GM12878 (cell line): ENCODE data around the gene RHEBL1. TPM values are rescaled to one million over a fixed set of nuclear protein-coding genes. Genes with fewer than 3 reads are reported as not detected.

Experiments used
- ATAC-seq: fragments of 200-7000 bp; cut with Tn5 transposase; 3 replicates; pipeline ENCODE4 v1.9.1; 2020; ENCODE audit warnings: mild to moderate bottlenecking, moderate library complexity
- BruUV-seq: library from RNA; stranded (reverse); fragments of 400-500 nt; replicated peaks from 2 replicates; lab custom pipeline; 2021; lab: Mats Ljungman, UMichigan
- CTCF ChIA-PET: fragments of 300-600 bp; sonication (Branson Sonifier 250); formaldehyde crosslinking; extraction: SDS; loops from one replicate; lab custom pipeline; 2021; ENCODE audit warnings: inconsistent platforms; lab: Yijun Ruan, JAX
- POLR2A ChIA-PET: fragments of 350-600 bp; formaldehyde crosslinking; extraction: SDS; loops from one replicate; lab custom pipeline; 2021; ENCODE audit warnings: inconsistent platforms; lab: Charles Lee
- RAD21 ChIA-PET: fragments of 300-600 bp; sonication (Branson Sonifier 250); formaldehyde crosslinking; loops from one replicate; lab custom pipeline; 2023; ENCODE audit warnings: antibody characterized with exemption; ENCODE audit not compliant: unreplicated experiment; lab: Charles Lee
- SMC1A ChIA-PET: fragments of 300-600 bp; sonication (Branson Sonifier 250); formaldehyde crosslinking; loops from one replicate; lab custom pipeline; 2023; ENCODE audit not compliant: unreplicated experiment, uncharacterized antibody; lab: Charles Lee
- DNase-seq: peaks from one replicate; pipeline ENCODE4 v3.0.0-alpha.2; 2011; ENCODE audit warnings: low read depth, low spot score
- FAIRE-seq: peaks from 3 replicates; lab custom pipeline; 2011; peaks lifted over from hg19 to GRCh38; lab: Jason Lieb, UNC
- H2AFZ ChIP-seq: 2 replicates; pipeline ENCODE4 v1.6.0; 2011; ENCODE audit warnings: low read depth, low read length, control low read depth; ENCODE audit not compliant: control insufficient read depth
- H3K27ac ChIP-seq: 2 replicates; pipeline ENCODE4 v1.5.1; 2011; ENCODE audit warnings: control low read depth; ENCODE audit not compliant: control insufficient read depth, insufficient read depth
- H3K27me3 ChIP-seq, 2 experiments: replicated peaks in 1 of 2; 2 replicates each; pipeline versions ENCODE4 v1.6.0 to v1.6.1; 2011; ENCODE audit warnings: low read length in 1 of 2; ENCODE audit not compliant: control insufficient read depth in 2 of 2, insufficient read depth in 2 of 2
- H3K36me3 ChIP-seq, 2 experiments: 2 replicates each; pipeline ENCODE4 v1.5.1; 2011; ENCODE audit warnings: low read length in 1 of 2; ENCODE audit not compliant: control insufficient read depth in 2 of 2, insufficient read depth in 2 of 2
- H3K4me1 ChIP-seq: 2 replicates; pipeline ENCODE4 v1.6.1; 2011; ENCODE audit warnings: mild to moderate bottlenecking, low read length, moderate library complexity, mixed read lengths; ENCODE audit not compliant: control insufficient read depth, insufficient read depth
- H3K4me2 ChIP-seq: 2 replicates; pipeline ENCODE4 v1.6.0; 2011; ENCODE audit warnings: control low read depth; ENCODE audit not compliant: control insufficient read depth, insufficient read depth
- H3K4me3 ChIP-seq: fragments of 200-600 bp; sonication (generic); 2 replicates; pipeline ENCODE4 v1.5.1; 2016
- H3K79me2 ChIP-seq: 2 replicates; pipeline ENCODE4 v1.6.0; 2011; ENCODE audit warnings: low read length; ENCODE audit not compliant: control insufficient read depth, insufficient read depth
- H3K9ac ChIP-seq: 2 replicates; pipeline ENCODE4 v1.8.0; 2011; ENCODE audit warnings: low read length, control low read depth, mixed read lengths; ENCODE audit not compliant: control insufficient read depth, insufficient read depth
- H3K9me3 ChIP-seq: replicated peaks from 3 replicates; pipeline ENCODE4 v1.5.1; 2011; ENCODE audit warnings: mild to moderate bottlenecking, low read length; ENCODE audit not compliant: control insufficient read depth, insufficient read depth
- H4K20me1 ChIP-seq: 2 replicates; pipeline ENCODE4 v1.6.0; 2011; ENCODE audit not compliant: control insufficient read depth, insufficient read depth
- GABPA ChIP-seq: IDR thresholded peaks from 2 replicates; pipeline ENCODE4 v1.6.1; 2014; ENCODE audit warnings: antibody characterized with exemption, low read depth, mild to moderate bottlenecking, inconsistent platforms
- JUND ChIP-seq: IDR thresholded peaks from 2 replicates; pipeline ENCODE4 v1.6.1; 2012; ENCODE audit warnings: low read depth, mild to moderate bottlenecking, low read length, improper control_type of control experiment, moderate library complexity
- KDM1A ChIP-seq: fragments of 200-600 bp; sonication (generic); IDR thresholded peaks from 2 replicates; pipeline ENCODE4 v1.6.1; 2016; ENCODE audit warnings: borderline replicate concordance
- MEF2B ChIP-seq: fragments of 450-650 bp; IDR thresholded peaks from 2 replicates; pipeline ENCODE4 v1.6.1; 2018; ENCODE audit warnings: mild to moderate bottlenecking, moderate library complexity; ENCODE audit not compliant: partially characterized antibody, poor library complexity, severe bottlenecking
- RBBP5 ChIP-seq: fragments of 200-600 bp; sonication (generic); conservative IDR thresholded peaks from 2 replicates; pipeline ENCODE4 v1.6.1; 2016
- SIX5 ChIP-seq: IDR thresholded peaks from 2 replicates; pipeline ENCODE4 v1.6.1; 2011; ENCODE audit warnings: mild to moderate bottlenecking, low read depth, low read length, moderate library complexity; ENCODE audit not compliant: severe bottlenecking
- SRF ChIP-seq, 2 experiments: IDR thresholded peaks; 2 replicates each; pipeline ENCODE4 v1.6.1; 2011; ENCODE audit warnings: low read depth in 2 of 2, low read length in 2 of 2, mild to moderate bottlenecking in 1 of 2, moderate library complexity in 1 of 2
- SUZ12 ChIP-seq: fragments of 200-600 bp; sonication (generic); IDR thresholded peaks from one replicate; pipeline ENCODE4 v1.6.1; 2018; ENCODE audit warnings: antibody characterized with exemption, mild to moderate bottlenecking; ENCODE audit not compliant: unreplicated experiment
- ZBED1 ChIP-seq: IDR thresholded peaks from 2 replicates; pipeline ENCODE4 v1.6.1; 2016; ENCODE audit warnings: borderline replicate concordance
- WGBS: methylation state at CpG from one replicate; pipeline ENCODE4 v1.1.6; 2016; ENCODE audit warnings: low lambda C conversion rate; ENCODE audit not compliant: insufficient replicate concordance, insufficient coverage; ENCODE audit errors: missing lambda C conversion rate; 5-methylcytosine and 5-hydroxymethylcytosine counted together
- in situ Hi-C: fragments of 300-500 bp; cut with MboI; formaldehyde crosslinking; loops from 9 replicates; pipeline ENCODE4 v1.14.3; 2018; ENCODE audit warnings: mixed read lengths
- intact Hi-C: fragments of 100-400 bp; cut with micrococcal nuclease; formaldehyde crosslinking; loops from one replicate; pipeline ENCODE4 v1.14.2; 2022; ENCODE audit not compliant: unreplicated experiment
- polyA plus RNA-seq, 11 experiments: library from polyadenylated mRNA; depleted of rRNA in 4 of 11; unstranded in 6 of 11; stranded (reverse) in 5 of 11; fragments of >200 nt; fragmentation: Nextera tagmentation in 4 of 11; fragmentation: Illumina TruSeq in 1 of 11; extraction: Ambion mirVana in 4 of 11; extraction: Trizol in 1 of 11; gene quantifications; 1 replicate in 1 of 11; 2 replicates in 10 of 11; pipeline versions ENCODE4 v1.2.1 to v1.2.3, GENCODE V29; 2011 to 2016; ENCODE audit warnings: inconsistent platforms in 2 of 11, missing spikeins in 2 of 11, low read depth in 1 of 11
- total RNA-seq, 4 experiments: library from RNA; depleted of rRNA in 3 of 4; stranded (reverse); fragments of >200 nt in 3 of 4; fragmentation: Illumina TruSeq in 1 of 4; extraction: Trizol in 1 of 4; gene quantifications; 2 replicates each; pipeline versions ENCODE4 v1.2.1 to v1.2.3, GENCODE V29; 2013 to 2021
- TF ChIP-seq, protein P1 (sequence below): fragments of 450-650 bp; IDR thresholded peaks from 2 replicates; pipeline ENCODE4 v1.6.1; 2017; ENCODE audit warnings: mild to moderate bottlenecking, moderate library complexity
- TF ChIP-seq, protein P2 (sequence below): fragments of 450-650 bp; IDR thresholded peaks from 2 replicates; pipeline ENCODE4 v1.6.1; 2016; ENCODE audit warnings: mild to moderate bottlenecking
- TF ChIP-seq, protein P3 (sequence below): IDR thresholded peaks from 2 replicates; pipeline ENCODE4 v1.6.1; 2012; ENCODE audit warnings: low read depth, low read length, improper control_type of control experiment
- TF ChIP-seq, protein P4 (sequence below), 3 experiments: IDR thresholded peaks in 2 of 3; conservative IDR thresholded peaks in 1 of 3; 2 replicates each; pipeline ENCODE4 v1.5.1; 2011; ENCODE audit warnings: low read depth in 3 of 3, low read length in 3 of 3, mild to moderate bottlenecking in 3 of 3, control low read depth in 2 of 3, moderate library complexity in 2 of 3, inconsistent platforms in 1 of 3, mixed read lengths in 1 of 3; ENCODE audit not compliant: control insufficient read depth in 2 of 3, insufficient read depth in 1 of 3; ENCODE audit errors: extremely low read depth in 1 of 3

The RHEBL1 gene
- total and polyA plus RNA-seq, 10 of the 15 experiments (the other 5 are each of a cell fraction or from before 2014, with no cell fraction given): 5.9 to 18.7 (median 12.0) TPM

DNA sequence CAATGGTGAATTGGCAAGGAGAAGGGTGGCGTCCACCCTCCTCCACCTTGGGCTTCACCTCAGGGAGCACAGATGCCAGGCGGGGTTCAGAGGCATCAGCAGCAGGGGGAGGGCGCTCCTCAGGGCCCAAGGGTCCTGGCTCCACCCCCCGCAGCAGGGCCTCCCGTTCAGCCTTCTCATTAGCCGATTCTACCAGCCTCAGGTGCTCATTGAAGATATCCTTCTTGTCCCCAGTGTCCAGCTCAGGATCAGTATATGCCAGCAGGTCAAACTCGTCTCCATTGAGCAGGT lies 31.9 kb downstream of the RHEBL1 start:
- H3K9ac ChIP-seq: no peak overlapping the region
- FAIRE-seq (no peak), DNase-seq (no peak), ATAC-seq (no peak)
- H3K9me3 ChIP-seq: no peaks in the 10 kb centered on the region
- no peak for TF ChIP-seq RBBP5
- TF ChIP-seq SUZ12: no peak
- TF ChIP-seq ZBED1: no peak
- TF ChIP-seq GABPA: no peak
- TF ChIP-seq SRF (IDR thresholded peaks at IDR 0.05; ENCODE audit: low read depth in 2 of 2, low read length in 2 of 2): no peak
- no peak for TF ChIP-seq MEF2B
- TF ChIP-seq, protein P1, sequence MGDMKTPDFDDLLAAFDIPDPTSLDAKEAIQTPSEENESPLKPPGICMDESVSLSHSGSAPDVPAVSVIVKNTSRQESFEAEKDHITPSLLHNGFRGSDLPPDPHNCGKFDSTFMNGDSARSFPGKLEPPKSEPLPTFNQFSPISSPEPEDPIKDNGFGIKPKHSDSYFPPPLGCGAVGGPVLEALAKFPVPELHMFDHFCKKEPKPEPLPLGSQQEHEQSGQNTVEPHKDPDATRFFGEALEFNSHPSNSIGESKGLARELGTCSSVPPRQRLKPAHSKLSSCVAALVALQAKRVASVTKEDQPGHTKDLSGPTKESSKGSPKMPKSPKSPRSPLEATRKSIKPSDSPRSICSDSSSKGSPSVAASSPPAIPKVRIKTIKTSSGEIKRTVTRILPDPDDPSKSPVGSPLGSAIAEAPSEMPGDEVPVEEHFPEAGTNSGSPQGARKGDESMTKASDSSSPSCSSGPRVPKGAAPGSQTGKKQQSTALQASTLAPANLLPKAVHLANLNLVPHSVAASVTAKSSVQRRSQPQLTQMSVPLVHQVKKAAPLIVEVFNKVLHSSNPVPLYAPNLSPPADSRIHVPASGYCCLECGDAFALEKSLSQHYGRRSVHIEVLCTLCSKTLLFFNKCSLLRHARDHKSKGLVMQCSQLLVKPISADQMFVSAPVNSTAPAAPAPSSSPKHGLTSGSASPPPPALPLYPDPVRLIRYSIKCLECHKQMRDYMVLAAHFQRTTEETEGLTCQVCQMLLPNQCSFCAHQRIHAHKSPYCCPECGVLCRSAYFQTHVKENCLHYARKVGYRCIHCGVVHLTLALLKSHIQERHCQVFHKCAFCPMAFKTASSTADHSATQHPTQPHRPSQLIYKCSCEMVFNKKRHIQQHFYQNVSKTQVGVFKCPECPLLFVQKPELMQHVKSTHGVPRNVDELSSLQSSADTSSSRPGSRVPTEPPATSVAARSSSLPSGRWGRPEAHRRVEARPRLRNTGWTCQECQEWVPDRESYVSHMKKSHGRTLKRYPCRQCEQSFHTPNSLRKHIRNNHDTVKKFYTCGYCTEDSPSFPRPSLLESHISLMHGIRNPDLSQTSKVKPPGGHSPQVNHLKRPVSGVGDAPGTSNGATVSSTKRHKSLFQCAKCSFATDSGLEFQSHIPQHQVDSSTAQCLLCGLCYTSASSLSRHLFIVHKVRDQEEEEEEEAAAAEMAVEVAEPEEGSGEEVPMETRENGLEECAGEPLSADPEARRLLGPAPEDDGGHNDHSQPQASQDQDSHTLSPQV: no peak
- TF ChIP-seq, protein P2, sequence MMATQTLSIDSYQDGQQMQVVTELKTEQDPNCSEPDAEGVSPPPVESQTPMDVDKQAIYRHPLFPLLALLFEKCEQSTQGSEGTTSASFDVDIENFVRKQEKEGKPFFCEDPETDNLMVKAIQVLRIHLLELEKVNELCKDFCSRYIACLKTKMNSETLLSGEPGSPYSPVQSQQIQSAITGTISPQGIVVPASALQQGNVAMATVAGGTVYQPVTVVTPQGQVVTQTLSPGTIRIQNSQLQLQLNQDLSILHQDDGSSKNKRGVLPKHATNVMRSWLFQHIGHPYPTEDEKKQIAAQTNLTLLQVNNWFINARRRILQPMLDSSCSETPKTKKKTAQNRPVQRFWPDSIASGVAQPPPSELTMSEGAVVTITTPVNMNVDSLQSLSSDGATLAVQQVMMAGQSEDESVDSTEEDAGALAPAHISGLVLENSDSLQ: no peak
- no peak for TF ChIP-seq JUND
- no peak for TF ChIP-seq KDM1A
- no peak for TF ChIP-seq SIX5
- TF ChIP-seq, protein P3, sequence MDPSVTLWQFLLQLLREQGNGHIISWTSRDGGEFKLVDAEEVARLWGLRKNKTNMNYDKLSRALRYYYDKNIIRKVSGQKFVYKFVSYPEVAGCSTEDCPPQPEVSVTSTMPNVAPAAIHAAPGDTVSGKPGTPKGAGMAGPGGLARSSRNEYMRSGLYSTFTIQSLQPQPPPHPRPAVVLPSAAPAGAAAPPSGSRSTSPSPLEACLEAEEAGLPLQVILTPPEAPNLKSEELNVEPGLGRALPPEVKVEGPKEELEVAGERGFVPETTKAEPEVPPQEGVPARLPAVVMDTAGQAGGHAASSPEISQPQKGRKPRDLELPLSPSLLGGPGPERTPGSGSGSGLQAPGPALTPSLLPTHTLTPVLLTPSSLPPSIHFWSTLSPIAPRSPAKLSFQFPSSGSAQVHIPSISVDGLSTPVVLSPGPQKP: no peak
- TF ChIP-seq, protein P4, sequence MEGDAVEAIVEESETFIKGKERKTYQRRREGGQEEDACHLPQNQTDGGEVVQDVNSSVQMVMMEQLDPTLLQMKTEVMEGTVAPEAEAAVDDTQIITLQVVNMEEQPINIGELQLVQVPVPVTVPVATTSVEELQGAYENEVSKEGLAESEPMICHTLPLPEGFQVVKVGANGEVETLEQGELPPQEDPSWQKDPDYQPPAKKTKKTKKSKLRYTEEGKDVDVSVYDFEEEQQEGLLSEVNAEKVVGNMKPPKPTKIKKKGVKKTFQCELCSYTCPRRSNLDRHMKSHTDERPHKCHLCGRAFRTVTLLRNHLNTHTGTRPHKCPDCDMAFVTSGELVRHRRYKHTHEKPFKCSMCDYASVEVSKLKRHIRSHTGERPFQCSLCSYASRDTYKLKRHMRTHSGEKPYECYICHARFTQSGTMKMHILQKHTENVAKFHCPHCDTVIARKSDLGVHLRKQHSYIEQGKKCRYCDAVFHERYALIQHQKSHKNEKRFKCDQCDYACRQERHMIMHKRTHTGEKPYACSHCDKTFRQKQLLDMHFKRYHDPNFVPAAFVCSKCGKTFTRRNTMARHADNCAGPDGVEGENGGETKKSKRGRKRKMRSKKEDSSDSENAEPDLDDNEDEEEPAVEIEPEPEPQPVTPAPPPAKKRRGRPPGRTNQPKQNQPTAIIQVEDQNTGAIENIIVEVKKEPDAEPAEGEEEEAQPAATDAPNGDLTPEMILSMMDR (IDR thresholded peaks at IDR 0.05 in 2 of 3, conservative IDR thresholded peaks at IDR 0.05 in 1 of 3; ENCODE audit: control insufficient read depth in 2 of 3, extremely low read depth in 1 of 3, insufficient read depth in 1 of 3, low read depth in 3 of 3, low read length in 3 of 3): no peak
- no peak overlapping the region for H3K27ac ChIP-seq
- intact Hi-C loops: no loop called here
- no peaks in the 10 kb centered on the region for H4K20me1 ChIP-seq
- POLR2A ChIA-PET: interaction anchor here (1.5 kb wide), 1 partner anchor 21 kb away, joined by 5 read pairs; no protein-coding TSS in a partner anchor
- no peak overlapping the region for H2AFZ ChIP-seq
- in situ Hi-C loops: no loop called here
- no peaks in the 10 kb centered on the region for H3K4me1 ChIP-seq
- no peaks in the 10 kb centered on the region for H3K79me2 ChIP-seq
- BruUV-seq: TSS peak; percentile 32
- H3K27me3 ChIP-seq: no peaks in the 10 kb centered on the region
- RAD21 ChIA-PET: interaction anchor here (1.7 kb wide), 1 partner anchor 41 kb away, joined by 6 read pairs; no protein-coding TSS in a partner anchor
- WGBS: 83% methylated on average over 7 of the region's 7 CpGs
- CTCF ChIA-PET: interaction anchor here (0.6 to 1.0 kb wide), 4 partner anchors 11 to 197 kb away, joined by 3 to 4 read pairs (median 3); no protein-coding TSS in a partner anchor
- SMC1A ChIA-PET: no interaction called here
- H3K4me3 ChIP-seq: no peak overlapping the region
- H3K36me3 ChIP-seq: peaks cover 26 to 67% of the 10 kb centered on the region in 2 experiments
- no peak overlapping the region for H3K4me2 ChIP-seq
